Left lung (tissue), 10 donors: ENCODE results near the gene UBR4. TPM values are rescaled to one million over a fixed set of nuclear protein-coding genes. Genes with fewer than 3 reads are reported as not detected.

Experiments
- ATAC-seq: fragments of 200-7000 bp; cut with Tn5 transposase; one replicate; pipeline ENCODE4 v1.9.1; 2020; ENCODE audit warnings: moderate library complexity
- DNase-seq, 4 donors: peaks; one replicate each; pipeline ENCODE4 v3.0.0-alpha.2; 2013 to 2020
- H3K27ac ChIP-seq, 2 donors: fragments of 200-600 bp; sonication (generic) in 1 of 2; one replicate each; pipeline versions ENCODE4 v1.5.0 to v1.8.0; 2020 to 2021
- H3K27me3 ChIP-seq, 2 donors: fragments of 200-600 bp; sonication (generic) in 1 of 2; one replicate each; pipeline versions ENCODE4 v1.5.0 to v1.8.0; 2020 to 2021
- H3K36me3 ChIP-seq, 2 donors: fragments of 200-600 bp; sonication (generic) in 1 of 2; one replicate each; pipeline versions ENCODE4 v1.5.0 to v1.8.0; 2020 to 2021
- H3K4me1 ChIP-seq, 2 donors: fragments of 200-600 bp; one replicate each; pipeline ENCODE4 v1.8.0; 2021
- H3K4me3 ChIP-seq, 2 donors: fragments of 200-600 bp; sonication (generic) in 1 of 2; one replicate each; pipeline versions ENCODE4 v1.5.0 to v1.8.0; 2020 to 2021; ENCODE audit warnings: mild to moderate bottlenecking in 1 of 2
- H3K9me3 ChIP-seq, 2 donors: fragments of 200-600 bp; sonication (generic) in 1 of 2; one replicate each; pipeline versions ENCODE4 v1.5.0 to v1.8.0; 2020 to 2021
- CTCF ChIP-seq, 2 donors: fragments of 200-600 bp; sonication (generic) in 1 of 2; IDR thresholded peaks; one replicate each; pipeline versions ENCODE4 v1.5.0 to v1.8.0; 2021; ENCODE audit warnings: antibody characterized with exemption in 2 of 2
- intact Hi-C, 2 donors: fragments of 100-400 bp; cut with DNase I; formaldehyde crosslinking; loops; one replicate each; pipeline versions ENCODE4 v1.11.2 to v1.14.2; 2022
- polyA plus RNA-seq, 6 donors: library from polyadenylated mRNA; unstranded; fragments of 120-200 nt; gene quantifications; one replicate each; pipeline ENCODE4 v1.2.1, GENCODE V29; 2013; ENCODE audit not compliant: insufficient read length in 6 of 6
- total RNA-seq, 2 donors: library from RNA; stranded (reverse); fragmentation: NEBNext Ultra II Directional; extraction: Animal tissue kit (Norgen Biotek cat#: 25700); gene quantifications; one replicate each; pipeline ENCODE4 v1.2.1, GENCODE V29; 2021
- donor health status: DM: no; HTN: yes; CAD: no.
- donor health status: DM: no; HTN: no; CAD: no.

The UBR4 gene
- total and polyA plus RNA-seq, 8 donors, result 95.9 to 130 (median 109) TPM

- Histone ChIP-seq H3K27me3 (peaks cover 0 to 20% of the 10 kb centered on the region in 2 donors), H3K36me3 (no peaks in the 10 kb centered on the region), H3K4me1 (no peaks in the 10 kb centered on the region), H3K27ac (no peak overlapping the region), H3K9me3 (no peaks in the 10 kb centered on the region), H3K4me3 (no peak overlapping the region)
- no peak for TF ChIP-seq CTCF (IDR thresholded peaks at IDR 0.05)
- intact Hi-C loops, result no loop called here
- ATAC-seq (no peak), DNase-seq (no peak)
Measured at GRCh38 chr1:19032413-19032695, 177.7 kb downstream of the UBR4 start.

- ATAC-seq (peak; percentile 33), DNase-seq (peak in 1 of 4 donors; percentile 63)
- Histone ChIP-seq H3K4me1 (no peaks in the 10 kb centered on the region), H3K27ac (no peak overlapping the region), H3K9me3 (no peaks in the 10 kb centered on the region), H3K27me3 (peaks cover 0 to 20% of the 10 kb centered on the region in 2 donors), H3K36me3 (no peaks in the 10 kb centered on the region), H3K4me3 (no peak overlapping the region)
- intact Hi-C loops, result no loop called here
- no peak for TF ChIP-seq CTCF (IDR thresholded peaks at IDR 0.05)
Measured at GRCh38 chr1:19029191-19030085, 180.6 kb downstream of the UBR4 start.

GRCh38 chr1:19028546-19029129 lies 181.4 kb downstream of the UBR4 start:
- TF ChIP-seq CTCF (IDR thresholded peaks at IDR 0.05), result no peak
- Histone ChIP-seq H3K36me3 (no peaks in the 10 kb centered on the region), H3K27ac (no peak overlapping the region), H3K4me1 (no peaks in the 10 kb centered on the region), H3K9me3 (no peaks in the 10 kb centered on the region), H3K4me3 (no peak overlapping the region), H3K27me3 (peaks cover 0 to 20% of the 10 kb centered on the region in 2 donors)
- DNase-seq, result no peak
- intact Hi-C loops, result no loop called here
- ATAC-seq, result no peak

- Histone ChIP-seq H3K27ac (no peak overlapping the region), H3K4me1 (no peaks in the 10 kb centered on the region), H3K27me3 (peaks cover 0 to 20% of the 10 kb centered on the region in 2 donors), H3K36me3 (no peaks in the 10 kb centered on the region), H3K4me3 (no peak overlapping the region), H3K9me3 (no peaks in the 10 kb centered on the region)
- intact Hi-C loops, result no loop called here
- ATAC-seq (no peak), DNase-seq (no peak)
- TF ChIP-seq CTCF (IDR thresholded peaks at IDR 0.05), result no peak
Measured at GRCh38 chr1:19028110-19028509, 182.0 kb downstream of the UBR4 start.

Other genes starting within 250 kb of the UBR4 start
- 10 to 100 TPM; 43.7 to 53.7 TPM for gene EMC1, start 41.3 kb upstream of the UBR4 start, total RNA-seq
- gene EMC1, start 41.3 kb upstream of the UBR4 start, polyA plus RNA-seq, result 10 to 100 TPM; 48.6 to 55.5 (median 52.4) TPM
- gene MRTO4, start 41.5 kb upstream of the UBR4 start, total RNA-seq, result 10 to 100 TPM; 17.6 to 34.6 TPM
- 10 to 100 TPM; 27.9 to 33.6 (median 30.9) TPM for gene MRTO4, start 41.5 kb upstream of the UBR4 start, polyA plus RNA-seq
- gene AKR7A3, start 78.5 kb upstream of the UBR4 start, total RNA-seq, result under 1 TPM; 0.26 to 0.52 TPM
- 1 to 10 TPM; 1.3 to 2.6 (median 1.9) TPM for gene AKR7A3, start 78.5 kb upstream of the UBR4 start, polyA plus RNA-seq
- gene AKR7A2, start 101.9 kb upstream of the UBR4 start, total RNA-seq, result 10 to 100 TPM; 43.2 to 62.8 TPM
- 10 to 100 TPM; 59.5 to 73.8 (median 65.5) TPM for gene AKR7A2, start 101.9 kb upstream of the UBR4 start, polyA plus RNA-seq
- gene SLC66A1, start 102.1 kb upstream of the UBR4 start, total RNA-seq, result 10 to 100 TPM; 16.4 to 21.1 TPM
- 10 to 100 TPM in 2 of 6 donors, 1 to 10 TPM in 4; 7.9 to 11.1 (median 9.7) TPM for gene SLC66A1, start 102.1 kb upstream of the UBR4 start, polyA plus RNA-seq